K562 (cell line): Measurements from ENCODE around the gene VPS13D.

Source experiments
- BACH1 ChIP-seq: fragments of 200-800 bp; sonication (Bioruptor generic); IDR thresholded peaks from 2 replicates; pipeline ENCODE4 v1.6.1; 2016; ENCODE audit warnings: missing genetic modification characterization, missing compliant biosample characterization
- FOXA1 ChIP-seq: fragments of 450-650 bp; IDR thresholded peaks from 2 replicates; pipeline ENCODE4 v1.6.1; 2016; ENCODE audit warnings: mild to moderate bottlenecking, borderline replicate concordance
- POLR2A ChIP-seq: fragments of 450-650 bp; conservative IDR thresholded peaks from 2 replicates; pipeline ENCODE4 v1.6.1; 2016
- PURB ChIP-seq: sonication (generic); formaldehyde crosslinking; IDR thresholded peaks from 2 replicates; pipeline ENCODE4 v1.9.0; 2021; ENCODE audit warnings: low read depth, mild to moderate bottlenecking, missing genetic modification reagents
- TRIM28 ChIP-seq: fragments of 450-650 bp; IDR thresholded peaks from 2 replicates; pipeline ENCODE4 v1.6.1; 2017
- TF ChIP-seq, protein P1 (sequence below): sonication (generic); formaldehyde crosslinking; IDR thresholded peaks from 2 replicates; pipeline ENCODE4 v1.8.0; 2022; ENCODE audit warnings: missing genetic modification reagents, mild to moderate bottlenecking, borderline replicate concordance
- TF ChIP-seq, protein P2 (sequence below), 3 experiments: fragments of 200-800 bp in 1 of 3; fragments of 250-450 bp in 1 of 3; fragments of 450-650 bp in 1 of 3; sonication (Bioruptor Pico) in 1 of 3; sonication (Bioruptor generic) in 1 of 3; formaldehyde crosslinking in 1 of 3; IDR thresholded peaks; 2 replicates each; pipeline versions ENCODE4 v1.6.1 to v1.8.0; 2016 to 2022; ENCODE audit warnings: mild to moderate bottlenecking in 2 of 3, missing genetic modification characterization in 2 of 3, missing compliant biosample characterization in 1 of 3, moderate library complexity in 1 of 3

DNA sequence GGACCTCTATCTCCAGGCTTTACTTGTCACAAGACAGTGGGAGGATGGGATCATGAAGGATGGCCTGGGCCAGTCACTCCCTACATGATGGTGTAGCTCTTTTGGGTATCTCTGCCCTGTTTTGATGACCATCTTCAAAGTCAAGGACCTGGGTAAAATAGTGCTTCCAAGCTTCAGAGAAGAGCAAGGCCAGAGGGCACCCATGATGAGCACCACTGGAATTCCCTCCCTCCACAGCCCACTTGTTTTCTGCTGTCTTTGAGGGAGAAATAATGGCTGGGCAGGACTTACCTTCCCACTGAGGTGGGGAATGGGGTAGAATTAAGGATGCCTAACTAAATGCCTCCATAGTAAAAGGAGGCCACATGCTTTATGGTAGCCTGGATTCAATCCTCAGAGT lies 222.4 kb downstream of the VPS13D start:
- TF ChIP-seq, protein P1, sequence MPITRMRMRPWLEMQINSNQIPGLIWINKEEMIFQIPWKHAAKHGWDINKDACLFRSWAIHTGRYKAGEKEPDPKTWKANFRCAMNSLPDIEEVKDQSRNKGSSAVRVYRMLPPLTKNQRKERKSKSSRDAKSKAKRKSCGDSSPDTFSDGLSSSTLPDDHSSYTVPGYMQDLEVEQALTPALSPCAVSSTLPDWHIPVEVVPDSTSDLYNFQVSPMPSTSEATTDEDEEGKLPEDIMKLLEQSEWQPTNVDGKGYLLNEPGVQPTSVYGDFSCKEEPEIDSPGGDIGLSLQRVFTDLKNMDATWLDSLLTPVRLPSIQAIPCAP (CRISPR knock-in tag) = no peak
- no peak for TF ChIP-seq TRIM28
- TF ChIP-seq, protein P2, sequence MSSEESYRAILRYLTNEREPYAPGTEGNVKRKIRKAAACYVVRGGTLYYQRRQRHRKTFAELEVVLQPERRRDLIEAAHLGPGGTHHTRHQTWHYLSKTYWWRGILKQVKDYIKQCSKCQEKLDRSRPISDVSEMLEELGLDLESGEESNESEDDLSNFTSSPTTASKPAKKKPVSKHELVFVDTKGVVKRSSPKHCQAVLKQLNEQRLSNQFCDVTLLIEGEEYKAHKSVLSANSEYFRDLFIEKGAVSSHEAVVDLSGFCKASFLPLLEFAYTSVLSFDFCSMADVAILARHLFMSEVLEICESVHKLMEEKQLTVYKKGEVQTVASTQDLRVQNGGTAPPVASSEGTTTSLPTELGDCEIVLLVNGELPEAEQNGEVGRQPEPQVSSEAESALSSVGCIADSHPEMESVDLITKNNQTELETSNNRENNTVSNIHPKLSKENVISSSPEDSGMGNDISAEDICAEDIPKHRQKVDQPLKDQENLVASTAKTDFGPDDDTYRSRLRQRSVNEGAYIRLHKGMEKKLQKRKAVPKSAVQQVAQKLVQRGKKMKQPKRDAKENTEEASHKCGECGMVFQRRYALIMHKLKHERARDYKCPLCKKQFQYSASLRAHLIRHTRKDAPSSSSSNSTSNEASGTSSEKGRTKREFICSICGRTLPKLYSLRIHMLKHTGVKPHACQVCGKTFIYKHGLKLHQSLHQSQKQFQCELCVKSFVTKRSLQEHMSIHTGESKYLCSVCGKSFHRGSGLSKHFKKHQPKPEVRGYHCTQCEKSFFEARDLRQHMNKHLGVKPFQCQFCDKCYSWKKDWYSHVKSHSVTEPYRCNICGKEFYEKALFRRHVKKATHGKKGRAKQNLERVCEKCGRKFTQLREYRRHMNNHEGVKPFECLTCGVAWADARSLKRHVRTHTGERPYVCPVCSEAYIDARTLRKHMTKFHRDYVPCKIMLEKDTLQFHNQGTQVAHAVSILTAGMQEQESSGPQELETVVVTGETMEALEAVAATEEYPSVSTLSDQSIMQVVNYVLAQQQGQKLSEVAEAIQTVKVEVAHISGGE (CRISPR knock-in tag; IDR thresholded peaks at IDR 0.05) = no peak
- TF ChIP-seq BACH1 = no peak
- no peak for TF ChIP-seq FOXA1
- no peak for TF ChIP-seq PURB (CRISPR knock-in tag)
- no peak for TF ChIP-seq POLR2A
